HUES64 (cell line): ENCODE results near the gene CD2BP2. TPM values are rescaled to one million over a fixed set of nuclear protein-coding genes. Genes with fewer than 3 reads are reported as not detected.
"Not testable (repeated sequence)": the region's sequence is repeated elsewhere in the genome, so short reads cannot be mapped to it uniquely, and the experiment has no call there.

Experiments
- H3K27ac ChIP-seq: 2 replicates; pipeline ENCODE4 v1.7.0; 2013; ENCODE audit warnings: low read depth, low read length, inconsistent platforms
- H3K27me3 ChIP-seq: 2 replicates; pipeline ENCODE4 v1.6.1; 2013; ENCODE audit warnings: mild to moderate bottlenecking, low read length; ENCODE audit not compliant: insufficient read depth
- H3K36me3 ChIP-seq: 2 replicates; pipeline ENCODE4 v1.6.1; 2013; ENCODE audit warnings: mild to moderate bottlenecking, low read length; ENCODE audit not compliant: insufficient read depth
- H3K4me1 ChIP-seq: 2 replicates; pipeline ENCODE4 v1.6.1; 2013; ENCODE audit warnings: mild to moderate bottlenecking, low read length, moderate library complexity; ENCODE audit not compliant: insufficient read depth
- H3K4me3 ChIP-seq: 2 replicates; pipeline ENCODE4 v1.5.1; 2013; ENCODE audit warnings: mild to moderate bottlenecking, low read length, moderate library complexity
- H3K9ac ChIP-seq: 2 replicates; pipeline ENCODE4 v1.6.1; 2013; ENCODE audit warnings: mild to moderate bottlenecking, low read depth, low read length
- H3K9me3 ChIP-seq: 2 replicates; pipeline ENCODE4 v1.6.1; 2013; ENCODE audit warnings: low read depth, low read length; ENCODE audit not compliant: insufficient read depth
- WGBS: fragments of 150-250, 120-280 bp; methylation state at CpG from one replicate; pipeline ENCODE4 v1.1.7; 2013; ENCODE audit warnings: missing lambda C conversion rate; 5-methylcytosine and 5-hydroxymethylcytosine counted together
- polyA plus RNA-seq, 2 experiments: library from polyadenylated mRNA; stranded (reverse); fragments of 50-300 nt; gene quantifications; one replicate each; pipeline ENCODE4 v1.2.3, GENCODE V29; 2013

CD2BP2 gene
- polyA plus RNA-seq (2013, experiment 1 of 2) = 34.4 TPM
- 28.2 TPM for polyA plus RNA-seq (2013, experiment 2 of 2)

- Histone ChIP-seq H3K9ac (peak within 1 kb of the TSS; percentile 90), H3K27ac (peak within 1 kb of the TSS; percentile 97), H3K36me3 (peaks cover 52% of the 10 kb centered on the region), H3K4me1 (no peaks in the 10 kb centered on the region), H3K27me3 (no peaks in the 10 kb centered on the region), H3K9me3 (no peaks in the 10 kb centered on the region), H3K4me3 (peak within 1 kb of the TSS; percentile 98)
- WGBS = under 1% methylated on average over 45 of the region's 45 CpGs
These were observed at the start of gene CD2BP2 for GRCh38 chr16:30355144-30355953. Gene CD2BP2 (minus strand): TSS chr16:30355308. CDS start chr16:30354681, 627 bp downstream.

GRCh38 chr16:30401768-30402425, 46.8 kb upstream of the CD2BP2 start:
- peaks cover 12% of the 10 kb centered on the region; the same call in 1 of the 2 replicates for H3K4me1 ChIP-seq
- H3K36me3 ChIP-seq = peaks cover 25% of the 10 kb centered on the region
- no peak overlapping the region for H3K9ac ChIP-seq
- H3K27ac ChIP-seq = no peak overlapping the region
- no peaks in the 10 kb centered on the region for H3K9me3 ChIP-seq
- no peaks in the 10 kb centered on the region for H3K27me3 ChIP-seq
- no peak overlapping the region for H3K4me3 ChIP-seq
- WGBS = 89% methylated on average over 8 of the region's 8 CpGs

- H3K9ac ChIP-seq = peak overlapping the region; percentile 91
- peak overlapping the region; percentile 99 for H3K27ac ChIP-seq
- peaks cover 17% of the 10 kb centered on the region; the same call in 1 of the 2 replicates for H3K4me1 ChIP-seq
- 23% methylated on average over 12 of the region's 12 CpGs for WGBS
- peaks cover 29% of the 10 kb centered on the region for H3K36me3 ChIP-seq
- no peaks in the 10 kb centered on the region for H3K27me3 ChIP-seq
- H3K4me3 ChIP-seq = peak overlapping the region; percentile 56
- no peaks in the 10 kb centered on the region for H3K9me3 ChIP-seq
These were observed 44.5 kb upstream of the CD2BP2 start for GRCh38 chr16:30399435-30400186.

GRCh38 chr16:30398661-30399434, 43.7 kb upstream of the CD2BP2 start:
- Histone ChIP-seq H3K27ac (peak overlapping the region; percentile 99), H3K36me3 (peaks cover 29% of the 10 kb centered on the region), H3K27me3 (no peaks in the 10 kb centered on the region), H3K9me3 (no peaks in the 10 kb centered on the region), H3K9ac (peak overlapping the region; percentile 91; the same call in 1 of the 2 replicates), H3K4me1 (peaks cover 22% of the 10 kb centered on the region; the same call in 1 of the 2 replicates), H3K4me3 (0 out of 2 replicates have a peak overlapping the region, but pooled peaks have one; percentile 56)
- WGBS = 82% methylated on average over 23 of the region's 23 CpGs

- Histone ChIP-seq H3K9ac (no peak overlapping the region; the same call in 1 of the 2 replicates), H3K4me3 (no peak overlapping the region), H3K36me3 (peaks cover 29% of the 10 kb centered on the region), H3K27me3 (no peaks in the 10 kb centered on the region), H3K27ac (no peak overlapping the region; the same call in 1 of the 2 replicates), H3K4me1 (peaks cover 23% of the 10 kb centered on the region; the same call in 1 of the 2 replicates), H3K9me3 (no peaks in the 10 kb centered on the region)
- 95% methylated on average over 42 of the region's 42 CpGs for WGBS
These were observed 42.9 kb upstream of the CD2BP2 start for GRCh38 chr16:30397776-30398660.

GRCh38 chr16:30397056-30397455, 41.9 kb upstream of the CD2BP2 start:
- Histone ChIP-seq H3K36me3 (peaks cover 29% of the 10 kb centered on the region), H3K27ac (no peak overlapping the region; the same call in 1 of the 2 replicates), H3K9ac (no peak overlapping the region), H3K9me3 (no peaks in the 10 kb centered on the region), H3K4me3 (peak overlapping the region; percentile 94; the same call in 1 of the 2 replicates), H3K27me3 (no peaks in the 10 kb centered on the region), H3K4me1 (peaks cover 23% of the 10 kb centered on the region; the same call in 1 of the 2 replicates)
- 93% methylated on average over 4 of the region's 4 CpGs for WGBS

- H3K27ac ChIP-seq, H3K27me3 ChIP-seq, H3K9me3 ChIP-seq, H3K9ac ChIP-seq: not testable (repeated sequence)
- H3K36me3 ChIP-seq = peaks cover 29% of the 10 kb centered on the region
- H3K4me1 ChIP-seq = peaks cover 23% of the 10 kb centered on the region; the same call in 1 of the 2 replicates
- WGBS = 93% methylated on average over 4 of the region's 4 CpGs
- H3K4me3 ChIP-seq = peak overlapping the region; percentile 94
These were observed 41.5 kb upstream of the CD2BP2 start for GRCh38 chr16:30396627-30397026.

GRCh38 chr16:30395992-30396585, 41.0 kb upstream of the CD2BP2 start:
- H3K4me3 ChIP-seq = peak overlapping the region; percentile 94
- peak overlapping the region; percentile 99; the same call in 1 of the 2 replicates for H3K27ac ChIP-seq
- 11% methylated on average over 12 of the region's 13 CpGs for WGBS
- H3K27me3 ChIP-seq = no peaks in the 10 kb centered on the region
- peaks cover 23% of the 10 kb centered on the region; the same call in 1 of the 2 replicates for H3K4me1 ChIP-seq
- H3K9me3 ChIP-seq = no peaks in the 10 kb centered on the region
- H3K9ac ChIP-seq = peak overlapping the region; percentile 99
- H3K36me3 ChIP-seq = peaks cover 29% of the 10 kb centered on the region

GRCh38 chr16:30395155-30395991, 40.3 kb upstream of the CD2BP2 start, which contains the start of gene ZNF48:
Gene ZNF48 (plus strand): TSS chr16:30395420. CDS start chr16:30395795, 375 bp downstream.
- Histone ChIP-seq H3K36me3 (peaks cover 29% of the 10 kb centered on the region), H3K9ac (peak within 1 kb of the TSS; percentile 99), H3K27ac (peak within 1 kb of the TSS; percentile 99), H3K4me3 (peak within 1 kb of the TSS; percentile 94), H3K4me1 (peaks cover 23% of the 10 kb centered on the region; the same call in 1 of the 2 replicates), H3K9me3 (no peaks in the 10 kb centered on the region), H3K27me3 (no peaks in the 10 kb centered on the region)
- WGBS = under 1% methylated on average over 103 of the region's 103 CpGs
